Rectal smooth muscle tissue (tissue), 1 donor: ENCODE results near the gene BCAS2.
A peak's percentile ranks its signal among the peaks of the same experiment; 100 is the strongest.

ENCODE experiments used
- H3K27ac ChIP-seq: one replicate; pipeline ENCODE4 v1.7.0; 2013; ENCODE audit warnings: low read depth, low read length, inconsistent platforms
- H3K27me3 ChIP-seq: one replicate; pipeline ENCODE4 v1.7.0; 2013; ENCODE audit warnings: low read length; ENCODE audit not compliant: control insufficient read depth, insufficient read depth
- H3K36me3 ChIP-seq: one replicate; pipeline ENCODE4 v1.7.0; 2013; ENCODE audit warnings: low read length; ENCODE audit not compliant: control insufficient read depth, insufficient read depth
- H3K4me1 ChIP-seq: one replicate; pipeline ENCODE4 v1.7.0; 2013; ENCODE audit warnings: low read length; ENCODE audit not compliant: control insufficient read depth, insufficient read depth
- H3K4me3 ChIP-seq: one replicate; pipeline ENCODE4 v1.7.0; 2013; ENCODE audit warnings: low read length
- H3K9ac ChIP-seq: one replicate; pipeline ENCODE4 v1.7.0; 2013; ENCODE audit warnings: low read length

Gene BCAS2

DNA sequence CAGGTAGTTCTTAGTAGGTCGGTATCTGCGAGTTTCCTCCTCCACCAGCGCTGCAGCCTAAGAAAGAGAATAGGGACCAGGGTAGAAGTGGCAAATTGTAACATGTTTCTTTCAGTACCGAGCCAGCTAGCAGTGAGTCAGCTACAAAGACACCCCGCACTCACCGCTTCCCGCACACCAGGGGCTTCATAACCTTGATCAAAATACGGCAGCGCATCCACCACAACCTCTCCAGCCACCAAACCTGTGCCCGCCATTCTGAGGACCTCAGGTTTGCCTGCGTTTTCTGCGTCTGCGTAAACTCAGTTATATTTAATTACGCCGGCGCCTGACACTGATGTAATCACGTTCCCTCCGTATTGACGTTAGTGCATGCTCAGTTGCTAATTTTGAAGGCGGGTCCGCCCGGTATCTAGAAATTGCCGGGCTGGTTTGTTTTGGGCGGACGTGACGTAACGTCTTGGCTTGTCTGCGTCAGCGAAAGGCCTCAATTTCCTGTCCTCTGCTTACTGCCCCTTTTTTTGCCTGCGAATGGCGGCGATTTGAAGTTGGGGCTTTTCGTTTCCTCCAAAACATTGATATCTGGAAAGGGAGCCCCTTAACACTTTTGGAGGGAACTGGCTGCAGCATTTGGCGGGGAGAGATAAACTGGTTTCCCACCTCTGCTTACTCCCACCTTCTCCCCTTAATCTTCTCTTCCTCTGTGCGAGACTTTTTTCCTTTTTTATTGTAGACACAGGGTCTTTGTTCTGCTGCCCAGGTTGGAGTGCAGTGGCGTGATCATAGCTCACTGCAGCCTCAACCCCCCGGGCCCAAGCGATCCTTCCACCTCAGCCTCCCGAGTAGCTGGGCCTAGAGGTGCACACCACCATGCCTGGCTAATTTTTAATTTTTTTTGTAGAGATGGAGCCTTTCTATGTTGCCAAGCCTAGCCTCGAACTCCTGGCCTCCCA lies at the start of gene BCAS2:
TSS of gene BCAS2 (minus strand) at position 281 of the 953 bp plus-strand sequence. CDS start at position 257, 24 bp downstream.
- Histone ChIP-seq H3K4me1 (peaks cover 7% of the 10 kb centered on the region), H3K27me3 (no peaks in the 10 kb centered on the region), H3K27ac (peak within 1 kb of the TSS; percentile 85), H3K9ac (peak within 1 kb of the TSS; percentile 71), H3K4me3 (peak within 1 kb of the TSS; percentile 75), H3K36me3 (peaks cover 4% of the 10 kb centered on the region)

DNA sequence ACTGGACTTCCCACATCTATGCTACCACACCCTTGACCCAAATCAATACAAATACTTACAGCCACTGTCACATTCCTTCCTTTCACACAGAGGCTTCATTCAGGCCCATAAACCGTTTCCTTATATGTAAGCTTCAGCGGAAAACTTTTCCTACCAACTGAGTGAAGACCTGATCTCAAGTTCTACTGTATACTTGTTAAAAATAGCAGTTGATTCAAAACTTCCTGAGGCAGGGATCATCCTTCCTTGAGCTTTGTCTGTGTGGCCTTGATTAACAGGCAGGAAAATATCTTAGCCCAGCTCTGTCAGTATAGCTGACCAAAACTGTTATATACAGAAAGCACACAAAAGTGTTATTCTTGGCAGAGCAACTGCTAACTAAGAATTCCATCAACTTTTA lies 45.7 kb upstream of the BCAS2 start:
- Histone ChIP-seq H3K36me3 (no peaks in the 10 kb centered on the region), H3K4me3 (no peak overlapping the region), H3K9ac (no peak overlapping the region), H3K27ac (no peak overlapping the region), H3K4me1 (no peaks in the 10 kb centered on the region), H3K27me3 (no peaks in the 10 kb centered on the region)

DNA sequence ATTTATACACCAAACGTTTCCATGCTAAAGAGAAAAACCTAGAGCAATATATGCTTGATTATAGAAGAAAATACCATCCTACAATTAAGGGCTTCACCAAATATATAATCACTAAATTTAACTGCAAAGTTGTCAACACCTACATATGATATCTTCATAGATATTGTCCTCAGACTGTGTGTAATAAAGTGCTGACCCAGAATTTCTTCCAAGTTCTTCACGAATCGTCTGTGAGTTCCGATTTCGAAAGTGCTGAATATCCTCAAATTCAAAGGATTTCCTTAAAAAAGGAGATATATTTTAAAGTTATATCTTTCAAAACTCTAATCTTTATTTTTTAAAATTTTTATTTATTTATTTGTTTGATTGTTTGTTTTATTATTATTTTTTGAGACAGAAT lies 41.9 kb upstream of the BCAS2 start:
- Histone ChIP-seq H3K9ac (no peak overlapping the region), H3K4me3 (no peak overlapping the region), H3K36me3 (no peaks in the 10 kb centered on the region), H3K27me3 (no peaks in the 10 kb centered on the region), H3K4me1 (no peaks in the 10 kb centered on the region), H3K27ac (no peak overlapping the region)

DNA sequence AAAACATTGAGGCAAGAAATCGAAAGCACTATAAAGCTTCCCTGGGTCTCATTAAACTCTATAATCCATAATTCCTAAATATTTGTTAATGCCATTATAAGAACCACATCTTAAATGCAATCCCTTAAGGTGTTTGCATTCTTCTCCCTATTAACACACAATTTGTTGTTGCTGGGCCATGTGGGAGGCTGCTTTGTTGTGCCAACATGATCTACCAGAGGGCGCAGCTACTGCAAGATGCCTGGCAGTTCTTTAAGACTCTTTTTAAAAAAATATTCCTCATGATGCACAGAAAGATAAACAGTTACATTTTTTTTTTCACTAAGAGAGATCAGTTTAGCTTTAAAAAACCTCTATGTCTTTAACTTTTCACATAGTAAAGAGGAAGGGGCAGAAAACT lies 39.0 kb upstream of the BCAS2 start:
- H3K27ac ChIP-seq: no peak overlapping the region
- H3K4me1 ChIP-seq: no peaks in the 10 kb centered on the region
- H3K27me3 ChIP-seq: no peaks in the 10 kb centered on the region
- no peak overlapping the region for H3K4me3 ChIP-seq
- no peak overlapping the region for H3K9ac ChIP-seq
- H3K36me3 ChIP-seq: no peaks in the 10 kb centered on the region

DNA sequence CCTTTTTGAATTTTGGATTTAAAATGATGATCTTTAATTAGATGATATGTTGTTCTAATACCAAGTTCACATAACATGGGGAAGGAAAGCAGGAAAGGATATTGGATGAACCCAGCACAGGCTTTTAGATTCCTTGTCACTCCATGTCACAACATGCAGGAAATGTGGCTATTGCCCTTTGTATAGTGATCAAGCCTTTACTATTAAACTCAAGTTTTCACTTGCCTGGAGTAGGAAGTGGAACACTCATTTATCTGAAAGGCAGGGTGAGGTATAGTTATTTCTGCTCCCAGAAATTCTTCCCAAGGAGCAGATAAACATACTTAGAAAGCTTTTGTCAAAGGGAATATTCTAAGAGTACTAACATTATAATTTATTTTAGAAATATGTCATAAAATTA lies 37.2 kb upstream of the BCAS2 start:
- Histone ChIP-seq H3K36me3 (no peaks in the 10 kb centered on the region), H3K4me1 (no peaks in the 10 kb centered on the region), H3K27ac (no peak overlapping the region), H3K4me3 (no peak overlapping the region), H3K9ac (no peak overlapping the region), H3K27me3 (no peaks in the 10 kb centered on the region)

DNA sequence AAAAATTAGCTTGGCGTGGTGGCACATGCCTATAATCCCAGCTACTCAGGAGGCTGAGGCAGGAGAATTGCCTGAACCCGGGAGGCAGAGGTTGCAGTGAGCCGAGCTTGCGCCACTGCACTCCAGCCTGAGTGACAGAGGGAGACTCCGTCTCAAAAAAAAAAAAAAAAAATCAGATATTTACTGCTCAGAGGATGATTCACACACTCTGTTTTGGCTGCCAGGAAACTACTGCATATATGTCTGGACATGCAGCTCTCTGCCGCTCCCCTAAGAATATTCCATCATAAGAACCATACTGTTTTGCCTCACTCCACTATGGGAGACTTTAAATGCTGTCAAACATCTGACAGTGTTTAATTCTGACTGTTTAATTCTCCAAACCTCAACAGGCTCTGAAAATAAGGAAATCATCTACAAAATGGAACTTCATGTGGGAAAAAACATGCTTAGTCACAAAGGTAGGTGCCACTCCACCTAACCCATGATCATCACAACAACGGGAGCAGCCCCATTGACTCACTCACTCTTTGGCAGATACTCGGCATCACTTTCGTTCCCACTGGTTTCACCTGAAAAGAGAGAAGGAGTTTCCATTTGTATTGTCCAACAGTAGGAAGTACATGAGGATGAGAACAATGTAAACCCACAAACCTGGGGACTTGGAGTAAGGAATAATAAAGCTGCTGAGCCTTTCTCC lies 29.3 kb upstream of the BCAS2 start:
- Histone ChIP-seq H3K36me3 (no peaks in the 10 kb centered on the region), H3K4me1 (no peaks in the 10 kb centered on the region), H3K27me3 (no peaks in the 10 kb centered on the region), H3K27ac (no peak overlapping the region), H3K9ac (no peak overlapping the region), H3K4me3 (no peak overlapping the region)

DNA sequence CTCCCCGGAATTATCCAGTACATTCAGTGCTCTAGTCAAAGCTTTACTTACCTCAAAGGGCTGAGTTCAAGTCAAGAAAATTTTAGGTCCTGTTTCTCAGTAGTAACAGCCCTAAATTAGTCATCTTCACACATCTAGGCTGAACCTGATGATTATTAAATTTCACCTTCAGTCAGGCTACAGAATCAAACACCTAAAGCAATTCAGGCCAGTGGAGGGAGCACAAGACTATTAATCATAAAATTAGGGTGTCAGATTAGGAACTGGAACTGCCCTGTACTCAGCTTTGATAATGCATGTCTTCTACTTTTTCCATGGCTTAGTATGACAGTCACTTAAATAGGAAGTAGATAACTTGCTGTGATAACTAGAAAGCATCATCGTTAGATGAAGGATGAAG lies 28.4 kb upstream of the BCAS2 start:
- Histone ChIP-seq H3K27ac (no peak overlapping the region), H3K36me3 (no peaks in the 10 kb centered on the region)

DNA sequence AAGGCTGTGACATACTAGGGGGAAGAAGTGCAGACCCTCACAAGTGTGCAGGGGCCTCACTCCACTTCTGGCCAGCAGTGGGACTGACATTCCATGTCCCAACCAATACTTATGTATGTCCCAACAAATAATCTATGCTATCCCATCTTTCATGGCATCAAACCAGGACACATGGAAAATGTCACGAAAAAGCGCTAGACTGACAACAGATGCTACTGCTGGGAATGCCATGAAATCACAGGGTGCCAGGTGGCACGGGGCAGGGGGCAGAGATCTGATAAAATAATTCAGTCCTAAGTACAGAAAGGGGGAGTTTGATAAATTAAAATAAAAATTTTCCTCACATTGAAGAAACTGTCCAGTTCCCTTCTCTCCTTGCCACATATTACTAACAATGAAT lies 27.6 kb upstream of the BCAS2 start:
- Histone ChIP-seq H3K4me1 (no peaks in the 10 kb centered on the region), H3K27me3 (no peaks in the 10 kb centered on the region), H3K9ac (no peak overlapping the region), H3K27ac (no peak overlapping the region), H3K36me3 (peaks cover under 1% of the 10 kb centered on the region), H3K4me3 (no peak overlapping the region)

More for the DNA sequence above, 28.4 kb upstream of the BCAS2 start:
- Histone ChIP-seq H3K4me1 (no peaks in the 10 kb centered on the region), H3K27me3 (no peaks in the 10 kb centered on the region), H3K4me3 (no peak overlapping the region), H3K9ac (no peak overlapping the region)

DNA sequence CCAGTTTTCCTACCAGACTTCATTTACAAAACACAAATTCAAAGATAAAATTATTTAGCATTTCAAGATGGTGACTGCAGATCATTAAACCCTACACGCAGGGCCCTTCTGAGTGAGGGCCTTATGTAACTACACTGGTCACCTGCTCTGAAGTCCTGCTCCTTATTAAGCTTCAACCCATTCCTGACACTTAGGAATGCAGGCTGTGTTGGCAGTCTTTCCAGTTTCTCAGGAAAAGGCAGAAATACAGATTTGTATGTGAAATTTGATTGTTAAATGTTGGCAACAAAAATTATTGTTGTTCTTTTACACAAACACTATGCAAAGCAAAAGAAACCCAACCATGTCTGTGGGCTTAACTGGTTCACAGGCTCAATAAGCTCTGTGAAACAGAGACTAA lies 25.8 kb upstream of the BCAS2 start:
- Histone ChIP-seq H3K4me3 (no peak overlapping the region), H3K9ac (no peak overlapping the region), H3K4me1 (no peaks in the 10 kb centered on the region), H3K27me3 (no peaks in the 10 kb centered on the region), H3K36me3 (peaks cover 2% of the 10 kb centered on the region), H3K27ac (no peak overlapping the region)

DNA sequence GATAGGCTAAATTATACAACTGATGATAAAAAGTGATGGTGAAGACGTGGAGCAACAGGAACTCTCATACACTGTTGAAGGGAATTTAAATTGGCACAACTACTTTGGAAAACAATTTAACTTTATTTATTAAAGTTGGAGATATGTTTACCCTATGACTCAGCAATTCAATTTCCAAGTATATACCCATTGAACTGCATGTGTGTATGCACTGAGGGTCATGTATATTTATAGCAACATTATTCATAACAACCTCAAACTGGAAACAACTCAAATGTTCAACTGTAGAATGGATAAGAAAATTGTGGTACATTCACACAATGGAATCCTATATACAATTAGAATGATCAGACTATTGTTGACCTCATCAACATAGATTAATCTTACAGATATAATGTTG lies 16.5 kb upstream of the BCAS2 start:
- Histone ChIP-seq H3K36me3 (no peaks in the 10 kb centered on the region), H3K4me1 (no peaks in the 10 kb centered on the region), H3K4me3 (no peak overlapping the region), H3K27me3 (no peaks in the 10 kb centered on the region), H3K9ac (no peak overlapping the region), H3K27ac (no peak overlapping the region)

DNA sequence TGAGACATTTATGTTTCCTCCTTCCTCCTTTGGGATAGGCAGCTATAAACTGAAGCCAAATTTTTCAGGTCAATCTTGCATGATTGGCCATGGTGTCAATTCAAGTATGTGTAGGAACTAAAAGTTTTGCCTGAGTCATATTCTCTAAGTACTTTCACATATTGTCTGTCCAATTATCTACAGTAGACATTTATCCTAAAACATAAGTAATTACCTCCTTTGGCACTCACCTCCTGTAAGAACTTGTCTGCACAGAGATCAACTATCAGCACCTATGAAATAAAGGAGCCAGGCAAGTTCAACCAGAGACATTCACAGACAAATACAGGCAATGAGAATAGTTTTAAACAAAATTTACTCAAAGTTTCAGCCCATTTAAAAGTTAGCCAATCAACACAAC lies 14.2 kb upstream of the BCAS2 start:
- no peak overlapping the region for H3K9ac ChIP-seq
- H3K27me3 ChIP-seq: no peaks in the 10 kb centered on the region
- H3K4me3 ChIP-seq: no peak overlapping the region
- no peaks in the 10 kb centered on the region for H3K36me3 ChIP-seq
- H3K27ac ChIP-seq: no peak overlapping the region
- no peaks in the 10 kb centered on the region for H3K4me1 ChIP-seq

DNA sequence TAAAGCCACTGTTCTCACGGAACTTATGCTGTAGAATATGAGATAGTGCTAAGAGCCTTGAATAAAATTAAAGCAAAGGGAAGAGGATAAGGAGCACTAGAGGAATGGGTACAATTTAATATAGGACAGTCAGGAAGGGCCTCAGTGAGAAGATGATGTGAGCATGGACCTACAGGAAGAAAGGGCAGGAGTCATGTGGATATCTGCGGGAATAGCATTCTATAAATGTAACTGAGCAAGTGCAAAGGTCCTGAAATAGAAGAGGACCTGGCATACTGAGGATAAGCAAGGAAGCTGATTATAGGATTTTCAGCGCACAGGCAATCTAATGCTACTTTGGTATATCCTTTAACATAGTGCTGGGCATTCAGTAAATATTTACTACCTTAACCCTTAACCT lies 12.6 kb upstream of the BCAS2 start:
- Histone ChIP-seq H3K4me1 (no peaks in the 10 kb centered on the region), H3K36me3 (no peaks in the 10 kb centered on the region), H3K9ac (no peak overlapping the region), H3K27me3 (no peaks in the 10 kb centered on the region), H3K4me3 (no peak overlapping the region), H3K27ac (no peak overlapping the region)
